AG09309 (cell line): ENCODE results near the gene NEBL.

Source experiments
- DNase-seq: peaks from one replicate; pipeline ENCODE4 v3.0.0-alpha.2; 2010; ENCODE audit warnings: low read depth
- H3K4me3 ChIP-seq: 2 replicates; pipeline ENCODE4 v1.5.1; 2011; ENCODE audit warnings: mild to moderate bottlenecking, low read depth, low read length, moderate library complexity; ENCODE audit not compliant: control insufficient read depth
- CTCF ChIP-seq: IDR thresholded peaks from 2 replicates; pipeline ENCODE4 v1.5.1; 2011; ENCODE audit warnings: mild to moderate bottlenecking, low read depth, low read length, inconsistent platforms; ENCODE audit not compliant: insufficient read depth, control insufficient read depth; ENCODE audit errors: missing control alignments

NEBL gene

GRCh38 chr10:20855398-20856038 lies 41.6 kb downstream of the NEBL start:
- peak; percentile 27 for TF ChIP-seq CTCF
- no peak for DNase-seq
- H3K4me3 ChIP-seq, result no peak overlapping the region

GRCh38 chr10:20853276-20853675 lies 43.8 kb downstream of the NEBL start:
- TF ChIP-seq CTCF, result no peak
- H3K4me3 ChIP-seq, result no peak overlapping the region
- DNase-seq, result no peak

- DNase-seq, result no peak
- H3K4me3 ChIP-seq, result no peak overlapping the region
- no peak for TF ChIP-seq CTCF
These were observed 44.8 kb downstream of the NEBL start for GRCh38 chr10:20852303-20852702.

GRCh38 chr10:20847512-20847911 lies 49.6 kb downstream of the NEBL start:
- no peak for TF ChIP-seq CTCF
- H3K4me3 ChIP-seq, result no peak overlapping the region
- no peak for DNase-seq

GRCh38 chr10:20846263-20846662 lies 50.8 kb downstream of the NEBL start:
- TF ChIP-seq CTCF, result no peak
- DNase-seq, result no peak
- no peak overlapping the region for H3K4me3 ChIP-seq

- no peak for TF ChIP-seq CTCF
- DNase-seq, result no peak
- H3K4me3 ChIP-seq, result no peak overlapping the region
These were observed 55.7 kb downstream of the NEBL start for GRCh38 chr10:20841419-20841818.

- no peak for TF ChIP-seq CTCF
- DNase-seq, result no peak
- no peak overlapping the region for H3K4me3 ChIP-seq
These were observed 57.2 kb downstream of the NEBL start for GRCh38 chr10:20839910-20840309.
